GM19372 (cell line): ENCODE data around the gene CDH4.

Source experiments
- ATAC-seq: cut with Tn5 transposase; IDR thresholded peaks from one replicate; pipeline ENCODE4 v1.9.1; 2021; ENCODE audit warnings: mild to moderate bottlenecking, low read depth, moderate library complexity; ENCODE audit not compliant: unreplicated experiment

Gene CDH4

DNA sequence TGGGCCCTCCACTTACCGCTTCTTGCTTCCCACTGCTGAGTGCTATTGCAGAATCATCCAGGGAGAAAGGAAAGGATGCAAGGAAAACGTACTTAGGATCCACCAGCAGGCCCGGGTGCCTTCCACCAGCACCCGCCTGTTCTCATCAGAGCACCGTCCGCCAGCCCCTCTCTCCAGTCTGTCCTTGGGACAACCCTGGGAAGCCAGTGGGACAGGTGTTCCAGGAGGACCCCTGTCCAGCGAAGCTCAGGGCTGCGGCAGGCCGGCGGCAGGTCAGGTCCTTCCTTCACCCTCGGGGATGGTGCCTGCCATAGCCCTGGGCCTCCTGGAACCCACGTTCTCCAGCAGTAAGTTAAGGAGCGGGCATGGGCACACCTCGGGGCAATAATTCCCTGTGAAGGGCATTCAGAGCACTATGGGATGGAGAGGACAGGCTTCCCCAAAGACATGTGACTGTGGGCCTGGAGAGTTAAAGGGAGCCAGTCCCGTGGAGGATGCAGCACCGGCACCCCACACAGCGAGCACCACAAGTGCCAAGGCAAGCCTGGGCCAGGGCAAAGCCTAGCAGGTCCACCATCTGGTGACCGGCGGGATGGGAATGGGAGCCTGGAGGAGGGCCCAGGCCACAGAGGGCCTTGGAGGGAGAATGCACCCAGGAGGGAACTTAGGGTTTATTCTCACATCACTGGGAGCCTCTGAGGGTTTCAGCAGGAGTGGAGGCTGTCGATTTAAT lies 416.9 kb downstream of the CDH4 start:
- no peak for ATAC-seq

DNA sequence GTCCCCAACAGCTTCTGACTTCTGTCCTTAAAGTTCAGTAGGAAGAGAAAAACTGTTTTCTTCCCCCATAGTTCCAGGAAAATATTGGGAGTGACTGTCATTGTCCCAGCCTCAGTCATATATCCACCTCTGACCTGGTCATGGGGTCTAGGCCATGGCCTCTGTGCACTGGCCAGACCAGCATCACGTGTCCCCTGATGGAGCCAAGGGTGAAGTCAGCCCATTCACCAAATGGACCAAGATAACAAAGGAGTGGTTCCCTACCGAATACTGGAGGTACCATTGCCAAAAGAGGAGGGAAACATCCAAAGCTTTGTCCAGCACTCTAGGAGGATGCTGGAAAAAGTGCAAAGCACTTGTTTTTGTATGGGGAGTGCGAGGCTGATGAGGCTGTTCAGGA lies 418.2 kb downstream of the CDH4 start:
- no peak for ATAC-seq

DNA sequence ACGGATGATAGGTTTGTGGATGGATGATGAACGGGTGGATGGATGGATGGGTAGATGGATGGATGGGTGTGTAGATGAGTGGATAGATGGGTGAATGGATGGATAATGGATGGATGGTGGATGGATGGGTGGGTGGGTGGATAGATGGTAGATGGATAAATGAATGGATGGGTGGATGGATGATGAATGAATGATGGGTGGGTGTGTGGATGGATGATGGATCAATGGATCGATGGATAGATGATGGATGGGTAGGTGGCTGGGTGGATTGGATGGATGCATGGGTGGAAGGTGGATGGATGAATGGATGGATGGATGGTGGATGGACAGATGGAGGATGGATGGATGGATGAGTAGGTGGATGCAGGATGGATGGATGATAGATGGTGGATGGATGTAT lies 419.5 kb downstream of the CDH4 start:
- ATAC-seq, result no peak

GRCh38 chr20:61673152-61673847 lies 421.2 kb downstream of the CDH4 start:
- no peak for ATAC-seq

- no peak for ATAC-seq
Measured at GRCh38 chr20:61674121-61674520, 422.1 kb downstream of the CDH4 start.

DNA sequence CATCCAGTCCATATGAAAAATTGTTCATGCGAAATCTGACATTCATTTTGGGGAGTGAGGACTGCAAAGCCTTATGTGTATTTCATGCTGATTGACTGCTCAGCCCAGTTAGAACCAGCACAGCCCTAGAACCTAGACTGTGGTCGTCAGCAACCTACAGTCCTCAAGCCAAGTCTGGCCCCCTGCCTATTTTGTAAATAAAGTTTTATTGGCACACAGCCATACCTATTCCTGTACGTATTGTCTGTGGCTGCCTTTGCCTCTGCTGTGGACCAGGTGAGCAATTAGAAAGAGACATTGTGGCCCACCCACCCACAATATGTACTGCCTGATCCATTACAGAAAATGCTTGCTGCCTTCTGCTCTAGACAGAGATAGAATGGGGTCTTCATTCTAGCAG lies 422.6 kb downstream of the CDH4 start:
- no peak for ATAC-seq

GRCh38 chr20:61677928-61678327 lies 425.9 kb downstream of the CDH4 start:
- no peak for ATAC-seq

DNA sequence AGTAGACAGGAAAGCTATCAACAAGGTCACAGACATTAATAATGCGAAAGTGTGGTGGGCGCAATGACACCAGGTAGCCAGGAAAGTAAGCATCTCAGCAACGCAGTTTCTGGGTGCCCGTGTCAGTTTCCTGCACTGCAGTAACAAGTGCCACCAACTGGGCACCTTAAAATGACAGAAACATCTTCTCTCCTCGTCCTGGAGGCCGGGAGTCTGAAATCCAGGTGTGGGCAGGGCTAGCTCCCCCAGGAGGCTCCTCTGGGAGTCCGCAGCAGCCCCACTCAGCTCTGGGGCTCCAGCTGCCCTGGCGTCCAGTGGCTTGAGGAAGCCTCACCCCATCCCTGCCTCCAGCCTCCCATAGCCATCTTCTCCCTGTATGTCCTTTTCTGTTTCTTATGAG lies 426.4 kb downstream of the CDH4 start:
- ATAC-seq, result no peak

- no peak for ATAC-seq
Measured at GRCh38 chr20:61679473-61679872, 427.4 kb downstream of the CDH4 start.

DNA sequence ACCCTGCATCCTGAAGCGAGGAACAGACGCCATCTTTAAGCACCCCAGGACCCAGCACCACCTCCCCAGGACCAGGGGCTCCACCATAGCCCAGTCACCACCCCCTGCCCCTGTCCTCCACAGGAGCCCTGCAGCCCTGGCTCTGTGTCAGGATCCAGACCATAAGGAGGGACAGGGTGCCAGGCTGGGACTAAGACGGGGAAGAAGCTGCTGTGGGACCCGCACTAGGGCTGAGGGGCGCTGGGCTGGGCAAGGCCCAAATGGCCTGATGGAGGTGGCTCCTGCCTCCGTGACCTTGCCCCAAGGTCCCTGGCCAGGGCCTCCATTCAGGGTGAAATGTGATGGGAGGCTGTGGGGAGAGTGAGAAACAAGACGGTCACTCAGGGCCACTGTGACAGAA lies 428.0 kb downstream of the CDH4 start:
- no peak for ATAC-seq

- ATAC-seq, result no peak
Measured at GRCh38 chr20:61682114-61682995, 430.3 kb downstream of the CDH4 start.

DNA sequence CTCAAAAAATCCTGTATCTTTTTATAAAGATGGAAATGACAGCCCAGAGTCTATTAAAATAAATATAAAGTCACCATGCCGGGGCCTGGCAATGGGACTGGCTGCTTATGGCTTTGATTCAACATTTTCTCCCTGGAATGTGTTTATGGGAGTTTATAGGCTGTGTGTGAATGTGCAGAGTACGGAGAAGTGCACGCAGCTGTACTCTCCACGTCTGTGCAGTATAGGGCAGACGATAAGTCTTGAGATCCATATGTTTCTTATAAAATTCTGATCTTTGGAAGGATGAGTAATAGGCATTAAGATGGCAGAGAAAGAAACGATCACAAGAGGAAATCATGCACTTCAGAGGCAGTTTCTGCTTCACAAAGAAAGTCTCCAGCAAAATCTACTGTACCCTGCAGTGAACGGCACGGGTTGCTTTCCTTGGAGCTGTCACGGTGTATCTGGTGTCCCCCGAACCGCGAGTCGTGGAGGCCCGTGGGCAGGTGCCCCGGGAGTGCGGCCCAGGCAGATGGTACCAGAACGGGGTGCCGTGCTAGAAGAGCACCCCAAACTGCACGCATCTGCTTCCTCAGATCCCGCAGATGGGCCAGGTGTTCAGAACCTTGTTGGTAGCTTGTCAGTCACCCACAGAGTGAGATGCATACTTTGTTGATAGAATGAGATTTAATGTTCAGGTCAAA lies 431.1 kb downstream of the CDH4 start:
- no peak for ATAC-seq

DNA sequence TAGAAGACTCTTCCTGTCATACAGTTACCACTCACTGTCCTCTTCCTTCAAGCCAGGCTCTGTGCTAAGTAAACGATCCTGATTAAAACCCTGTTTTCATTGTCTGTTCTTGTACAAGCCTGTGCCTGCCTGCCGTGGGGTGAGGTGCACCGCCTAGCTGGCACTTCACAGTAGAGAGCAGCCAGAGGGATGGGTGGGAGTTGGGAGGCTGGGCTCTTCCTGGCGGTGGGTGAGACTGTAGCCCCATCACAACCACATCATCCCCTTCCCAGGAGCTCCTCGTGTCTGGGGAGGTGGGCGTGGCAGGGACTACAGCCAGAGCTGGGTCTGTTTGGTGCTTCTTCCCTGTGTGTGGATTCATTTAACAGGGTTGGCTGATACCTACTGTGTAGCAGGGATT lies 431.7 kb downstream of the CDH4 start:
- ATAC-seq, result no peak

DNA sequence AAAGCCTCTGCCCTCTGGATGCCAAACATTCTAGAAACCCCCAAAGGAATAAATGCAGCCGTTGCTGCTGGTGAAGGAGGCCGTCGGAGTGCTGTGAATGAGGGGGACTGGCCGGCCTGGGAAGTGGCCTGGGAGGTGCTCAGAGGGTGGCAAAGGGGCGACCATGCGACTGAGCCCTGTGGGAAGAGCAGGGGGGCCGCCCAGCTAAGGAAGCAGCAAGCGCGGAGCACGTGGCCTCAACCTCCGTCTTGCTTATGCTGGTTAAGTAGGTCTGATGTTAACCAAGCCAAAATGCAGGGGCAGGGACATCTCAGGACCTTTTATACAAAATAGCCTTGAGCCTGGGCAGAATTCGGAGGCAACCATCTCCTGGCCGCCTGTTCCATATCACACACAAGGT lies 432.1 kb downstream of the CDH4 start:
- ATAC-seq, result no peak

- ATAC-seq, result no peak
Measured at GRCh38 chr20:61684583-61685235, 432.6 kb downstream of the CDH4 start.

- no peak for ATAC-seq
Measured at GRCh38 chr20:61685462-61685861, 433.4 kb downstream of the CDH4 start.

DNA sequence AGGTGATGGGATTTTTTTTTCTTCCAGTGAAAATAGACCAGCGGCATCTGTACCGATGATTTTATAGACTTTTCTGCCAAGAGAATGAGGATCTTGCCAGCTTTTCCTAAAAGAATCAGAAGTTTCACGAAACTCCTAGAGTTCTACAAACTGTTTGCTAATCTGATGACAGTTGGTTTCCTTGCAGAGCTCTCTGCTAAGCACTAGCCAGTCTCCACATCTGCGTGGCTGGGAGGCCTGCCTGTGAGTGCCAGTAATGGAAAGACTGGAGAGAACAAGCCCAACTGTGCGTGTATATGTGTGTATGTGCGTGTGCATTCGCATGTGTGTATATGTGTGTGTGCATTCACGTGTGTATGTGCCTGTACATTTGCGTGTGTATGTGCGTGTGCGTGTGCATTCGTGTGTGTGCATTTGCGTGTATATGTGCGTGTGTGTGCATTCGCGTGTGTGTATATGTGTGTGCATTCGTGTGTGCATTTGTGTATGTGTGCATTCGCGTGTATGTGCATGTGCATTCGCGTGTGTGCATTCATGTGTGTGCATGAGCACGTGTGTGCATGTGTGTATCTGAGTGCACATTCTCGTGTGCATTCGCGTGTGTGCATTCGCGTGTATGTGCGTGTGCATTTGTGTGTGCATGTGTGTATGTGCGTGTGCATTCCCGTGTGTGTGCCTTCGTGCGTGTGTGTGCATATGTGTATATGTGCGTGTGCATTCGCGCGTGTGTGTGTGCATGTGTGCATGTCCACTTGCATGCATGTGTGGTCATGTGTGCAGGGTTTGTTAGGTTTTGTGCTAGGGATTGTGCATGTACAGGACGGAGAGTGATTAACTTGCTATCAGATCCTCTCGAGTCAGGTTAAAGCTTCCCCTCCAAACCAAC lies 434.2 kb downstream of the CDH4 start:
- ATAC-seq, result no peak

- no peak for ATAC-seq
Measured at GRCh38 chr20:61688411-61688810, 436.4 kb downstream of the CDH4 start.

DNA sequence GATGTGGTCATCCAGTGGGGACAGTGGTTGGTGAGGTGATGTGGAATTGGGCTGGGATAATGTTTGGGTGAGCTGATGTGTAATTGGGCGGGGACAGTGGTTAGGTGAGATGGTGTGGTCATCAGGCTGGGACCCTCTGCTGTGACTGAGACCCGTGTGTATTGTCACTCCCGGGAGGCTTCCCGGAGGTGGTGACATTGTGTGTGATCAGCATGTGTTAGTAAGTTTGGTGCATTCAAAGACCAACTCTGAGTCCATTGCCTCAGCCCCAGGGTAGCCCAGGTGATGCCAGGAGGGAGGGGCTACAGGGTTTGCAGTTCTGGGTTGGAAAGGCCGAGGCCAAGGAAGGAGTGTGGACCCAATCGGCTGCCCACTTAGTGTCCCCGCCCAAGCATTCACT lies 438.1 kb downstream of the CDH4 start:
- ATAC-seq, result no peak
